NCI-H345 treated with DMSO at 0.1 percent for 48 hours (cell line): Measurements from ENCODE around the gene SH3RF3.
A peak's percentile ranks its signal among the peaks of the same experiment; 100 is the strongest.
"Not testable (repeated sequence)": the region's sequence is repeated elsewhere in the genome, so short reads cannot be mapped to it uniquely, and the experiment has no call there.

Experiments
- DNase-seq: peaks from one replicate; lab custom pipeline; 2025; ENCODE audit not compliant: unreplicated experiment; lab: John Stamatoyannopoulos, UW

The SH3RF3 gene

GRCh38 chr2:109128616-109129355, at the start of gene SH3RF3:
Gene SH3RF3, plus strand, starts transcription at chr2:109129205.
- no peak for DNase-seq

- no peak for DNase-seq
These were observed 49.4 kb upstream of the SH3RF3 start for GRCh38 chr2:109079590-109079989.

GRCh38 chr2:109080109-109080508, 48.9 kb upstream of the SH3RF3 start:
- no peak for DNase-seq

- no peak for DNase-seq
These were observed 48.2 kb upstream of the SH3RF3 start for GRCh38 chr2:109080757-109081156.

DNA sequence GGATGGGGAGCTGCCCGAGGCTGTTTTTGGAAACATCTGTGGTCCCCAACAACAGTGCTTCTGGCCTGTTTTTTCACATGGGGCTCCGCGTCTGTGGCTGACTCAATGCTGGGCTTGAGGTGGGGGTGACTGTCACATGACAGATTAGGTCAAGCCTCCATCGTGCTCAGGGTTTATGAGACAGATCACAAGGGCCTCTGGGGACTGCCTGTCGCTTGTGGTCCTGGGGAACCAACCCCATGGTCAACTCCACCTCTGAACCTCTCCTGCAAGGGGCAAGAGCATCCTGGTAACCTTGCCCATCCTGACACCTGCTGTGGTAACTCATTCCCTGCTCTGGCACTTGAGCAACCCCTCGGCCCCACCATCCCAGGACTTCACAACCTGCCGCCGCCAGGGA, 47.6 kb upstream of the SH3RF3 start:
- DNase-seq: no peak

DNA sequence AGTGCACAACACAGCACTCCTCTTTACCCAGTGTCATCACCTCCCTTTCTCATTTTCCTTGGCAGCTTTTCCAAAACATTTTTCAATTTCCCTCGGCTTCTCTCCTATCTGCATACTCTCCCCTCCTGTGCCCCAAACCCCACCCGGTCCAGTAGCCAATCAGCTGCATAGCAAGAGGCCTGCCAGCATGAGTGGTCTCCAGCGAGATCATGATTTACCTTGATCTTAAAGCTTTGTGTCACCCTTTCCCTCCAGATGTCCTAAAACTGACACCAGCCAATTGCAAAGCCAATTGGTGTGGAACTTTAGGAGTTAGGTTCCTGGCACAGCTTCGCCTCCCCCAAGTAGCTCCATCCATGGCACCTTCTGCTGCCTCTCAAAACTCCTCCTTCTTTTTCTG, 45.2 kb upstream of the SH3RF3 start:
- no peak for DNase-seq

GRCh38 chr2:109084341-109084740, 44.7 kb upstream of the SH3RF3 start:
- DNase-seq: no peak

DNA sequence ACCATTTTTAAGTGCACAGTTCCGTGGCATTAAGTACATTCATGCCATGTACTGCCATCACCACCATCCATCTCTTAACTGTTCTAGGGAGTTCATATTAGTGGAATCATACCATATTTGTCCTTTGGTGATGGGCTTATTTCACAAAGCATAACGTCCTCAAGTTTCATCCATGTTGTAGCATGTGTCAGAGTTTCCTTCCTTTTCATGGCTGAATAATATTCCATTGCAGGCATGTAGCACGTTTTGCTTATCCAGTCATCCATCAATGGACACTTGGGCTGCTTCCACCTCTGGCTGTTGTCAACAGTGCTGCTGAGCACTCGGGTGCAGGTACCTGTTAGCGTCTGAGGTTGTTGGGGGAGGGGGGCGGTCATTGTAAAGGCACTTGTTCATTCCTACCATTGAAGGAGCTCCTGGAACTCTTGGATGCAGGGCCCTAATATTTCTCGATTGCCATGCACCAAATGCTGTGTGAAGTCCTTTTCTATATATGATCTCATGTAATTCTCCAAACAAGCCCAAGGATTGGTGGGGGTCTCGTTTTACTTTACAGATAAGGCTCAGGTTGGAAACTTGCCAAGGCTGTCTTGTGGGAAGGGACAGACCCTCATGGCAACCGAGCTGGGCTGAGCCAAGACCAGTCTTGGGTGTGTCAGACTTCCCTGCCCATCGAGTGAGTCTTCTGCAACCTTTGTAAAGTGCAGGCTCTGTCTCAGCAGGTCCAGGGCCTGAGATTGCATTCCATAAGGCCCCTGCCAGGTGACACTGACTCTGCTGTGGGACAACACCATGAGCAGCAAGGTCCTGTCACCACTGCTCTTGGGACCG, 42.9 kb upstream of the SH3RF3 start:
- DNase-seq: no peak

DNA sequence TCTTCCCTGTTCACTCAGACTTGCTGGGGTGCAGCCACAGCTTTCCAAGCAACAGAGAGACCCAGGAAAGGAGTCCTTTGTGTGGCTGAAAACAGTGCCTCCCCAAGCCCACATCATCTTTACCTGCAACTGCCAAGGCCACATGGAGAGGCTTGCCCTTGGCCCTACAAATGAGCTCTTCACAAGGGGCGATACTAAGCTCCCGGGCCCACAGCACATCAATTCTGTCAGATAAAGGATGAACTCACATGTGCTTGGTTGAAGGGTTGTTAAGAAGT, 42.3 kb upstream of the SH3RF3 start:
- DNase-seq: no peak

- DNase-seq: no peak
These were observed 41.8 kb upstream of the SH3RF3 start for GRCh38 chr2:109087055-109087663.

DNA sequence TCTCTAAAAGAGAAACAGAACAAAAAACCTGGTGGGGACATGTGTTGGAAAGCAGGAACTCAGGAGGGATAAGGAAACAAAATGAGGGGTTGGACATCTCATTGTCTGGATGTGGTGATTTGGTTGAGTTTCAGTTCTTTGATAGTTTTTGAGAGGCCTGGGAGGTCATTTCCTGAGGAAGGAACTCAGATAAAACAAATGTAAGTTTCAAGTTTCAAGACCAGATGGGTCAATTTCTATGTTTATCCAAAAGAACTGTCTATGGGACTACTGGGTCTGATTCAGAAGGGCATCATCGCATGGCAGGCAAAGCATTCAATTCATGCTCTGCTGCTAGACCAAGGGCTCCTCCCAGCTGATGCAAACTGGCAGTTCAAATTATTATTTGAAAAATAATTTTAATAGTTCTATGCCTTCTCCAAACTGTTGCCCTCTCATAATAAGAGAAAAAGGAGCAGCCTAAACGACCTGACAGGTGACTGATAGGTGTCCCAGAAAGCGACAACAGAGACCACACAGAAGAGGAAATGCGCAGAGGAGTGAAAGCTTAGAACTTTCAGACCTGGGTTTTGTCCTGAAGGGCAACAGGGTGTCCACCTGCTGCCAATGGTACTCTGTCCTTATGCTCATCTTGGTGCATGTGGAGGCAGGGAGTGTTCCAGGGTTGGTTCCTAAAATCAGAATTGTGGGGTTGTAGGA, 39.3 kb upstream of the SH3RF3 start:
- no peak for DNase-seq

DNA sequence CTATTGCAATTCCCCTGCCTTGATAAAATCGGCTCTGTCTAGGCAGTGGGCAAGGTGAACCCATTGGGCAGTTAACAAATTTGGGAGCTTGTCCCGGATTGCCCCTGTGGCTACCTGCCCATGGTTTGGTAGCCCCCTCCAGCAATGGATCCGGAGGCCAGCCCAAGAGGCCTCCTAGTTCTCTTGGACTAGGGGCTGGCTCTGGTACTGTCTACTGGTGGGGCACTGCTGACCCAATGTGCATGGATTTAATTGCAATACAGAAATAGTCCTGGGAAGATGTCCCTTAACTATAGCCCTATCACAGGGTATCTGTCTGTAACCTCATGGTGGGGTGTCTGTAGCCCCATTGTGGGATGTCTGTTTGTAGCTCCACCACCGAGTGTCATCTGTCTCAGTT, 37.5 kb upstream of the SH3RF3 start:
- no peak for DNase-seq

DNA sequence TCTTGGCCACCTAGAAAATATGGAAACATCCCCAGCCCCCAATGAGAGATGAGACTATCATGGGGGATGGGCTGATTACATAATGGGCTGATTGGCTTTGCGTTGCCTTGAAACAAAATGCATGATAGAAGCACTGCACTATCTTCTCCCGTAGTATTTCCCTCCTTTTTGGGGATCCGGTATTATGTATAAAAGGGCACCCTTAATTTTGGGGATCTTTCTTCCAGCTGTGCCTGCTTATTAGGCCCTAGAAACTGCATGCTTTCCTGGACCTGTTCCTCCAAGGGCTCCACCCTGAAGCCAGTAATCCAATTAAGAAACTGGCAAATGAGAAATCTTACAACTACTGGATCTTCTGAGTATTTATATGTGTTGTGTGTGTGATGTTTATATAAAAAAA, 34.9 kb upstream of the SH3RF3 start:
- DNase-seq: no peak

DNA sequence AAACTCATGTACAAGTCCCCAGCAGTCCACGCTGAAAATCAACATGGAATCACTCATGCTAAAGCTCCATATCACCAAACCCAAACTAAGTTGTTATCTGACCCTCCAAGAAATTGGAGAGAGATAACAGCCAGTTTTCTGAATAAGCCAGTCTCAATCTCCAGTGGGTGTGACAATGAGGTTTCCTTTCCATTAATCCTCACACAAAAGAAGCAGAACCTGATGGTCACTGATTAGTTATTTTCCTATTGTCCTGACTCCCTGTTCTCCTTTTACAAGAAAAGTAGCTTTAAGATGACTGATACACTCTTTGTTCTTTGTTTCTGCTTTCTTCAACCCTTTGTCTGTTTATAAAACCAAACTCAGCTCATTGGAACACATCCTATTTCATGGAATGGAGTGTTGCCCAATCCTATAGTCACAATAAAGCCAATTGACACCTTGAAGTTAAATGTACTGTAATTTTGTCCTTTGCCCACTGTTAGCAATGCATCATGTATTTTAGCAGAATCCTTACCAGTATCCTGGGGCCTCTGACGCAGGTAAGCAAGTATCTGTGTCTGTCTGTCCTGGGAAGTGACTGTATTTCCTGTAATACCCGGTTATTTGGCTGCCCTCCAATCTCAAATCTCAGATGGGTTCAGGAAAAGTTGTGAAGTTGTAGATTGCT, 30.6 kb upstream of the SH3RF3 start:
- DNase-seq: no peak

DNA sequence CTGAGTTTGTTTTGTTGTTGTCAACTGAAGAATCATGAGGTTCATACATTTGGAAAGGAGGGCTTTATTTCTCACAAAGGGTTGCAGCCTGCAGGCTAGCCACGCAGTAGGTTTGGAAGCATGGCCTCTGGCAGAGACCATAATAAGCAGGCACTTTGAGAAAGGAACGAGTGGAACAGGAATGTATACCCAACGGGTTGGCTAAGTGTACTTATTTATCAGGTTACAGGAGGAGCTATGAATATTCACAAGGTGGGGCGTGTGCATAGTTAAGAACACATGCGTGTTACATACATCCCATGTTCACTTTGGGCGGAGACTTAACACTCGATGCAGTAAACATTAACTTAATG, 30.1 kb upstream of the SH3RF3 start:
- no peak for DNase-seq

DNA sequence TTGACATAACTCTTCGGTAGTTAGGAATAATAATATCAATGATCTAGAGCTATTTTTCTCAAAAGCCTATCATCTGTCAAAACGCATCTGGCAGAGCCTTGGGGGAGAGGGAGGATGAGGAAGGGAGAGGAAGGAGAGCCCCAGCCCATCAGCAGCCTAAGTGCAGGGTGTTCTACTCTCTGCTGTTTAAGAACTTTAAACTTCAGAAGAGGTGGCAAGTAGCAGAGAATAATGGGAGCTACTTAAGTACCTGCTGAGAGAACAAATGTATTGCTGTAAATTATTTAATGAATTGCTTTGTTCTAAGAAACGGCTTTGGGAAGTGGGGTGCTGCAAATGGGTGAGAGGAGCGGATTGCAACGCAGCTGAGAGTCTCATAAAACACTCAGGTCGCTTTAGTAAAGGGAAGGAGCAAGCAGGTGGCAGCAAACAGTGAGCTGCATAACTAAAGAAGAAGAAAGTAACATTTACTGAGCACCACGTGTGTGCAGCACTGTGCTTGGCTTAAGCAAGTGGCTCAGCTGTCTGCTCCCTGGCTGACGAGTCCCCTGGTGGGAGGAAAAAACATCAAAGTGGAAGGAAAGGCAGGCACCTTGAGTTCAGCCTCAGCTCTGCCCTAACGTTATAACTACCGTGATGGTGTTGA, 26.3 kb upstream of the SH3RF3 start:
- no peak for DNase-seq

DNA sequence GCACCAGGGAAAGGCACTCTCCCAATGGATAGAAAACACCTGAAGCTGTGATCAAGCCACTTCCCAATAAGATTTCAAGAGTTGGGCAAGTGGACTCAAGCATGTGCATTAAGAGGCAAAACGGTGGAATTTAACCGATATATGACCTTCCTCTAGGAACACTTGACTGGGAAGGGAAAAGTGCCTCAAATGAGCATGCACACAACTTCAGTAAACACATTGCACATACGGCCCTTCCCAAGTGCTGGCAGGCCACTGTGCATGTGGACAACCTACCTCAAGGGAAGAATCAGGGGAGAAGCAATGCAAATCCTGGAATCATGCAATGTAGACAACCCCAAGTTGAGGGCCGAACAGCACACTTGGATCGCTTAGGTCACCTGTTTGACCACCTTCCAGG, 23.9 kb upstream of the SH3RF3 start:
- DNase-seq: no peak

DNA sequence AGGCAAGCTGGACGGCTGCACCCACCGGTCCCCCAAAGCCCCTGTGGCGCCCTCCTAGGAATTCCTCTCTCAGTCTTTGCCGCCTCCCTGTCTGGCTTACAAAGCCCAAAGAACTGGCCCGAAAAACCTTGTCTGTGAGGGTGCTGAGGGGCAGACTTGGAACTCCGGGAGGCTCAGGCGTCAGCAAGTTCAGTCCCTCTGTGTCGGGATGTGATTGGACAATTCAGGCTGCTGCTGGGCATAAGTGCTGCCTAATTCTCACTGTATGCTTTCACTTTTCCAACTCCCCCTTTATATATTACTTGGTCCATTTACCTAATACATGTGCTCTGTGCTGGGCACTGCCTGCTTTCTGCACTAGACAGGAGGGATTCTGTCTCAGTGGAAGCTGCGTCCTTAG, 20.3 kb upstream of the SH3RF3 start:
- DNase-seq: no peak

DNA sequence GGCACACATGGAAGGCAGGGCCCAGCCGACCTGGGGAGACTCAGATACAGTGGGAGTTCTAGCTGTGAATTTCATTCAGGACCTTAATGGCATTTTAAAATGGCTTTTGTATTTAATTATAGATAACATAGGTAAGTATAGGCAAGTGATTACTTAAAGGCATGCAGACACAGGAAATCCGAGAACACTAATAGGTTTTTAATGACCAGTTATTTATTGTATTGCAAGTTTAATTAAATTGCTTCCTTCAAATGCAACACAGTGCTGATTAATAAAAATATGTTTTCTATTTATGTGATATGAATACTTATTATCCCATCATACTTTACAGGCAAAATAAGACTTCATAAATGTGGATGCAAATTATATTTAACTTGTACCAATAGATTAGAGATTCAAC, 19.7 kb upstream of the SH3RF3 start:
- no peak for DNase-seq

DNA sequence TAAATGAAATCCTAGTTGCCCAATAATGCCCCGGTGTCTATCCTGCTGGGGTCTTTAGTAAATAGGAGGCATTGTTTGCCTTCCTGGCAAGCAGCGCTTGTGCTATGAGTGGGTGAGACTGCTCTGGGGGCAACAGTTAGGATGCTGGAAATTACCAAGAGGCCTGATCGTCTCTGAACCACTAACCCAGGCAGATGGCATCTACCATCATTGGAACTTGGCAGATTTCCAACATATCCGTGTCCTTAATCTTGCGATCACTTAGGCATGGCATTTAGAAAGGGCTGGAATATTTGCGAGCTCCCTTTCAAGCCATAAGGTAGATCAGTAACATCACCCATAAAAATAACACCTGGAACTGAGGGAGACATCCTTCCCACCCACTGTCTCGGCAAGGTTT, 18.8 kb upstream of the SH3RF3 start:
- DNase-seq: peak; percentile 50

GRCh38 chr2:109117181-109117580, 11.8 kb upstream of the SH3RF3 start:
- not testable (repeated sequence) for DNase-seq
